CD8-positive, alpha-beta memory T cell (primary cell): Measurements from ENCODE around the gene SORCS2. TPM values are rescaled to one million over a fixed set of nuclear protein-coding genes. Genes with fewer than 3 reads are reported as not detected.

Experiments used
- CTCF ChIA-PET: fragments of 350-600 bp; sonication (Branson Sonifier 250); formaldehyde crosslinking; loops from one replicate; lab custom pipeline; 2021; ENCODE audit warnings: antibody characterized with exemption; lab: Charles Lee
- POLR2A ChIA-PET: fragments of 350-600 bp; sonication (Branson Sonifier 250); formaldehyde crosslinking; loops from one replicate; lab custom pipeline; 2021; ENCODE audit warnings: antibody characterized with exemption; lab: Charles Lee
- DNase-seq, 5 donors: peaks; one replicate each; pipeline versions ENCODE4 v3.0.0 to v3.0.0-alpha.2; 2020 to 2022; ENCODE audit warnings: mixed read lengths in 1 of 5
- H3K27ac ChIP-seq: one replicate; pipeline ENCODE4 v1.7.0; 2013; ENCODE audit warnings: low read depth, mild to moderate bottlenecking, low read length, moderate library complexity
- H3K27me3 ChIP-seq: 2 replicates; pipeline ENCODE4 v1.7.0; 2013; ENCODE audit warnings: low read length, mild to moderate bottlenecking; ENCODE audit not compliant: insufficient read depth, poor library complexity, severe bottlenecking
- H3K36me3 ChIP-seq: 2 replicates; pipeline ENCODE4 v1.7.0; 2013; ENCODE audit warnings: mild to moderate bottlenecking, low read length, moderate library complexity; ENCODE audit not compliant: insufficient read depth
- H3K4me1 ChIP-seq: 2 replicates; pipeline ENCODE4 v1.7.0; 2013; ENCODE audit warnings: mild to moderate bottlenecking, low read length, moderate library complexity; ENCODE audit not compliant: insufficient read depth
- H3K4me3 ChIP-seq: 2 replicates; pipeline ENCODE4 v1.7.0; 2013; ENCODE audit warnings: mild to moderate bottlenecking, low read length
- H3K9me3 ChIP-seq: 2 replicates; pipeline ENCODE4 v1.7.0; 2013; ENCODE audit warnings: mild to moderate bottlenecking, low read length
- H3K27ac Mint-ChIP-seq, 8 donors: one replicate each; pipeline ENCODE4 v1.8.0; 2020 to 2021; ENCODE audit warnings: mixed read lengths in 8 of 8, mild to moderate bottlenecking in 6 of 8, inconsistent platforms in 3 of 8, moderate library complexity in 3 of 8
- H3K27me3 Mint-ChIP-seq, 2 donors: one replicate each; pipeline ENCODE4 v1.8.0; 2020 to 2021; ENCODE audit warnings: mixed read lengths in 2 of 2, mild to moderate bottlenecking in 1 of 2, moderate library complexity in 1 of 2
- H3K36me3 Mint-ChIP-seq, 3 donors: one replicate each; pipeline ENCODE4 v1.8.0; 2020 to 2021; ENCODE audit warnings: mixed read lengths in 3 of 3, inconsistent platforms in 1 of 3, mild to moderate bottlenecking in 1 of 3
- H3K4me1 Mint-ChIP-seq, 3 donors: one replicate each; pipeline ENCODE4 v1.8.0; 2020 to 2021; ENCODE audit warnings: mixed read lengths in 3 of 3, inconsistent platforms in 1 of 3, mild to moderate bottlenecking in 1 of 3
- H3K4me3 Mint-ChIP-seq, 7 donors: one replicate each; pipeline ENCODE4 v1.8.0; 2020 to 2021; ENCODE audit warnings: mixed read lengths in 7 of 7, mild to moderate bottlenecking in 6 of 7, moderate library complexity in 4 of 7, inconsistent platforms in 2 of 7
- H3K9me3 Mint-ChIP-seq, 5 donors: one replicate each; pipeline ENCODE4 v1.8.0; 2020 to 2022; ENCODE audit warnings: mixed read lengths in 5 of 5, mild to moderate bottlenecking in 3 of 5, moderate library complexity in 2 of 5, inconsistent platforms in 1 of 5
- polyA plus RNA-seq: library from polyadenylated mRNA; unstranded; fragments of 300-500 nt; fragmentation: Illumina TruSeq; gene quantifications from one replicate; pipeline ENCODE4 v1.2.3, GENCODE V29; 2021
- total RNA-seq, 2 experiments: library from RNA; stranded (reverse); gene quantifications; one replicate each; pipeline ENCODE4 v1.2.3, GENCODE V29; 2021

SORCS2 gene
- total and polyA plus RNA-seq, 3 experiments from 2014 or later = not detected

- H3K27me3 Mint-ChIP-seq = peaks cover 6 to 19% of the 10 kb centered on the region in 2 donors
- H3K36me3 Mint-ChIP-seq = no peaks in the 10 kb centered on the region
- H3K4me1 Mint-ChIP-seq = no peaks in the 10 kb centered on the region
- ChIA-PET POLR2A (no interaction called here), CTCF (no interaction called here)
- no peaks in the 10 kb centered on the region for H3K9me3 Mint-ChIP-seq
- no peak overlapping the region for H3K4me3 Mint-ChIP-seq
- Histone ChIP-seq H3K9me3 (no peaks in the 10 kb centered on the region), H3K4me1 (no peaks in the 10 kb centered on the region), H3K36me3 (no peaks in the 10 kb centered on the region), H3K27me3 (no peaks in the 10 kb centered on the region), H3K27ac (no peak overlapping the region), H3K4me3 (no peak overlapping the region)
- DNase-seq = no peak
- no peak overlapping the region for H3K27ac Mint-ChIP-seq
Observed at GRCh38 chr4:7222521-7222920, 30.2 kb downstream of the SORCS2 start.

- Mint-ChIP-seq H3K4me3 (no peak overlapping the region), H3K4me1 (no peaks in the 10 kb centered on the region), H3K27me3 (peaks cover 8 to 19% of the 10 kb centered on the region in 2 donors), H3K9me3 (no peaks in the 10 kb centered on the region), H3K36me3 (no peaks in the 10 kb centered on the region), H3K27ac (no peak overlapping the region)
- DNase-seq = no peak
- ChIA-PET POLR2A (no interaction called here), CTCF (no interaction called here)
- Histone ChIP-seq H3K4me1 (no peaks in the 10 kb centered on the region), H3K36me3 (no peaks in the 10 kb centered on the region), H3K27me3 (no peaks in the 10 kb centered on the region), H3K9me3 (no peaks in the 10 kb centered on the region), H3K27ac (no peak overlapping the region), H3K4me3 (no peak overlapping the region)
Observed at GRCh38 chr4:7223541-7223940, 31.2 kb downstream of the SORCS2 start.

- Histone ChIP-seq H3K9me3 (no peaks in the 10 kb centered on the region), H3K4me1 (no peaks in the 10 kb centered on the region), H3K27ac (no peak overlapping the region), H3K27me3 (no peaks in the 10 kb centered on the region), H3K4me3 (no peak overlapping the region), H3K36me3 (no peaks in the 10 kb centered on the region)
- Mint-ChIP-seq H3K36me3 (no peaks in the 10 kb centered on the region), H3K4me3 (no peak overlapping the region), H3K4me1 (no peaks in the 10 kb centered on the region), H3K27ac (no peak overlapping the region), H3K27me3 (peaks cover 8 to 21% of the 10 kb centered on the region in 2 donors), H3K9me3 (no peaks in the 10 kb centered on the region)
- POLR2A ChIA-PET = no interaction called here
- CTCF ChIA-PET = no interaction called here
- DNase-seq = no peak
Observed at GRCh38 chr4:7224001-7224400, 31.7 kb downstream of the SORCS2 start.

GRCh38 chr4:7224878-7225533 lies 32.7 kb downstream of the SORCS2 start:
- no peaks in the 10 kb centered on the region for H3K4me1 Mint-ChIP-seq
- H3K36me3 ChIP-seq = no peaks in the 10 kb centered on the region
- CTCF ChIA-PET = no interaction called here
- DNase-seq = no peak
- peaks cover 8 to 18% of the 10 kb centered on the region in 2 donors for H3K27me3 Mint-ChIP-seq
- H3K27ac Mint-ChIP-seq = peak overlapping the region in 1 of 8 donors; percentile 66
- no peaks in the 10 kb centered on the region for H3K36me3 Mint-ChIP-seq
- H3K27me3 ChIP-seq = no peaks in the 10 kb centered on the region
- H3K4me3 Mint-ChIP-seq = no peak overlapping the region
- H3K9me3 Mint-ChIP-seq = no peaks in the 10 kb centered on the region
- no peaks in the 10 kb centered on the region for H3K9me3 ChIP-seq
- POLR2A ChIA-PET = no interaction called here
- no peaks in the 10 kb centered on the region for H3K4me1 ChIP-seq
- no peak overlapping the region for H3K27ac ChIP-seq
- no peak overlapping the region for H3K4me3 ChIP-seq

- H3K36me3 Mint-ChIP-seq = no peaks in the 10 kb centered on the region
- CTCF ChIA-PET = no interaction called here
Observed at GRCh38 chr4:7226439-7226838, 34.1 kb downstream of the SORCS2 start.

GRCh38 chr4:7227008-7227407 lies 34.7 kb downstream of the SORCS2 start:
- Mint-ChIP-seq H3K36me3 (no peaks in the 10 kb centered on the region), H3K27me3 (peaks cover 7 to 13% of the 10 kb centered on the region in 2 donors), H3K9me3 (no peaks in the 10 kb centered on the region), H3K4me3 (no peak overlapping the region), H3K27ac (no peak overlapping the region), H3K4me1 (no peaks in the 10 kb centered on the region)
- Histone ChIP-seq H3K4me3 (no peak overlapping the region), H3K27ac (no peak overlapping the region), H3K27me3 (no peaks in the 10 kb centered on the region), H3K36me3 (no peaks in the 10 kb centered on the region), H3K9me3 (no peaks in the 10 kb centered on the region), H3K4me1 (no peaks in the 10 kb centered on the region)
- POLR2A ChIA-PET = no interaction called here
- no peak for DNase-seq
- CTCF ChIA-PET = no interaction called here

More at GRCh38 chr4:7226439-7226838, 34.1 kb downstream of the SORCS2 start:
- Mint-ChIP-seq H3K27me3 (peaks cover 8 to 18% of the 10 kb centered on the region in 2 donors), H3K9me3 (no peaks in the 10 kb centered on the region), H3K4me3 (no peak overlapping the region), H3K4me1 (no peaks in the 10 kb centered on the region), H3K27ac (no peak overlapping the region)
- Histone ChIP-seq H3K4me3 (no peak overlapping the region), H3K9me3 (no peaks in the 10 kb centered on the region), H3K27me3 (no peaks in the 10 kb centered on the region), H3K4me1 (no peaks in the 10 kb centered on the region), H3K27ac (no peak overlapping the region), H3K36me3 (no peaks in the 10 kb centered on the region)
- POLR2A ChIA-PET = no interaction called here
- no peak for DNase-seq

GRCh38 chr4:7228734-7229133 lies 36.4 kb downstream of the SORCS2 start:
- H3K4me1 ChIP-seq = no peaks in the 10 kb centered on the region
- Mint-ChIP-seq H3K4me3 (no peak overlapping the region), H3K36me3 (no peaks in the 10 kb centered on the region), H3K27me3 (peaks cover 4 to 7% of the 10 kb centered on the region in 2 donors), H3K4me1 (no peaks in the 10 kb centered on the region), H3K27ac (no peak overlapping the region), H3K9me3 (no peaks in the 10 kb centered on the region)
- no peaks in the 10 kb centered on the region for H3K9me3 ChIP-seq
- DNase-seq = no peak
- no peaks in the 10 kb centered on the region for H3K27me3 ChIP-seq
- POLR2A ChIA-PET = no interaction called here
- H3K4me3 ChIP-seq = no peak overlapping the region
- CTCF ChIA-PET = no interaction called here
- H3K36me3 ChIP-seq = no peaks in the 10 kb centered on the region
- H3K27ac ChIP-seq = no peak overlapping the region

- ChIA-PET CTCF (no interaction called here), POLR2A (no interaction called here)
- Histone ChIP-seq H3K36me3 (no peaks in the 10 kb centered on the region), H3K27ac (no peak overlapping the region), H3K9me3 (no peaks in the 10 kb centered on the region), H3K4me1 (no peaks in the 10 kb centered on the region), H3K4me3 (no peak overlapping the region), H3K27me3 (no peaks in the 10 kb centered on the region)
- no peak overlapping the region for H3K27ac Mint-ChIP-seq
- H3K36me3 Mint-ChIP-seq = no peaks in the 10 kb centered on the region
- no peaks in the 10 kb centered on the region for H3K4me1 Mint-ChIP-seq
- peaks cover 5 to 7% of the 10 kb centered on the region in 2 donors for H3K27me3 Mint-ChIP-seq
- peaks cover 0 to 3% (median 0%) of the 10 kb centered on the region in 5 donors for H3K9me3 Mint-ChIP-seq
- DNase-seq = no peak
- H3K4me3 Mint-ChIP-seq = no peak overlapping the region
Observed at GRCh38 chr4:7232061-7232650, 39.8 kb downstream of the SORCS2 start.
